GM04503 (cell line): ENCODE data around the gene PLAGL1.
"Not testable (repeated sequence)": the region's sequence is repeated elsewhere in the genome, so short reads cannot be mapped to it uniquely, and the experiment has no call there.

Experiments
- DNase-seq: peaks from one replicate; pipeline ENCODE4 v3.0.0-alpha.2; 2012; ENCODE audit warnings: low read depth

The PLAGL1 gene, protein sequence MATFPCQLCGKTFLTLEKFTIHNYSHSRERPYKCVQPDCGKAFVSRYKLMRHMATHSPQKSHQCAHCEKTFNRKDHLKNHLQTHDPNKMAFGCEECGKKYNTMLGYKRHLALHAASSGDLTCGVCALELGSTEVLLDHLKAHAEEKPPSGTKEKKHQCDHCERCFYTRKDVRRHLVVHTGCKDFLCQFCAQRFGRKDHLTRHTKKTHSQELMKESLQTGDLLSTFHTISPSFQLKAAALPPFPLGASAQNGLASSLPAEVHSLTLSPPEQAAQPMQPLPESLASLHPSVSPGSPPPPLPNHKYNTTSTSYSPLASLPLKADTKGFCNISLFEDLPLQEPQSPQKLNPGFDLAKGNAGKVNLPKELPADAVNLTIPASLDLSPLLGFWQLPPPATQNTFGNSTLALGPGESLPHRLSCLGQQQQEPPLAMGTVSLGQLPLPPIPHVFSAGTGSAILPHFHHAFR

DNA sequence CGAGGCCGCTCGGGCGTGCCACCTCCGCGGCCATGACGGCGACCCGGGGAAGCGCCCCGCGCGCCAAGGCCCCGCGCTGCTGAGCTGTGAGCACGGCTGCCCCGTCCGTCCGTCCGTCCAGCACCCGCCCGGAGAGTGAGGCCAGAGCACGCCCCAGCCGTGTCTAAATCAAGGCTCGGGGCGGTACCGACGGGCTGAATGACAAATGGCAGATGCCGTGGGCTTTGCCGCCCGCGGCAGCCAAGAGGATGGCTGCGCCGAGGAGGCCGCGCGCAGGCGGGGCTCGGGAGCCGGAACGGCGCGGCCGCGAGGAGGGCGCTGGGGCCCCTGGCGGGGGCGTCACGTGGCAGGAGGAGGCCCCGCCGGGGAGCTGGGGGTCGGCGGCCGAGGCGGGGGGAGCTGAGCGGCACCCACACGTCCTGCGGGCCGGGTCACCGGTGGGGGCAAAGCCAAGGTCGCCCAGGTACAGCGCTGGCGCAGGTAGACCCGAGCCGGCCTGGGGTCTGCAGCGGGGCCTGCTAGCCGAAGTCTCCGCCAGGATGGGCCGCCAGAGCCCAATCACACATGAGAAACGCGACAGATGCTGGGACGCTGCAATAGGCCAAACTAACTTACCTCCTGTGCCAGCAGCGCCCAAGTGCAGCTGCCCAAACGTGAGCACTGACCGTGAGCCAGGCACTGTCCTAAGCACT lies at the start of gene PLAGL1:
PLAGL1 (minus strand) TSS at position 140 of the 692 bp plus-strand sequence. CDS start 60,123 bp downstream, outside the sequence.
- no peak for DNase-seq

DNA sequence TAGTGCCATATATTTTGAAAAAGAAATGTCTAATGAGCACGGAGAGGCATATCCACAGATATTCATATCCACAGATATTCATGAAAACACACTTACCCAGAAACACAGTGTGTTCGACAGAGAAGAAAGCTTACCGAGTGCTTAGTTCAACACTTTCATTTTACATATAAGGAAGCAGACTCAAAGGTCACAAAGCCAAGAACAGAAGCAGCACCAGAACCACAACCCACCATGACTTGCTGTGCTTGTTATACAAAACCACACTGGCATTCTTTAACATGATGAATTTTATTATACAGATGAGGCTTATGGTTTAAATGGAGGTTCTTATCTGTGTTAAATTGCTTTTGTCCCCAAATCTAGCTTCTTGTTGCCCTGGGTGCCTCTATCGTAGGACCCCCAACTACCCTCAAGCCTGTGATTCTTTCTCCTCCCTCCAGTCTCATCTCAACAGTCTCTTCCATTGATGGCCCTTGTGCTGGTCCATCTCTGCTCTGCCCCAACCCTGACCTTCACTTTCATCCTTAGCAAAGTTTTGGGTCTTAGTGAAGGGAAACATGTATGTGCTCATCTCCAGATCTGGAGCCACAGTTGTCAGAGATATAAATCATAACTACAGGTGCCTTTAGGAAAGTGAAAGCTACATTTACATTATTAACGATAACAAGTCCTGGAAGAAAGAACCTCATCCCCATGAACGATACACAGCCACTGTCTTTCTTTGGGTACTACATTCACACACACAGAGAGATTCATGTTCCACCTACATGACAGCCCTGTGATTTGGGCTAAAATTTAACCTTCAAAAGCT lies 47.3 kb upstream of the PLAGL1 start:
- DNase-seq = no peak

DNA sequence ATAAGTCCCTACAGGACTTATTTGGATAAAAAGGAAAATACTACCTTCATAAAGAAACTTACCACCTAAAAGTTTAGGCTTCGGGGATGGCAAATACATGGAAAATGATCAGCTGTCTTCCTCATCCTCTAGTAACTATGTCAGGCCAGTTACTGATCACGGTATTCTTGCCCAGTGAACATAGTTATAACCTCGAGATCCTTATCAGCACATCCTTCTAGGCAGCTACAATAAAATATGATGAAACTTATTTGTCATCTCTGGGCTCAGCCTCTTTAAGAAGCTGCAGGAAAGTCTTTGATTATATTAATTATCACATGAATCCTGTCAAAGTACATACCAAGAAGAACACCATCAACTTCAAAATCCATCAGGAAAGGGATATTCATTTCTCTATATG lies 45.5 kb upstream of the PLAGL1 start:
- DNase-seq = no peak

DNA sequence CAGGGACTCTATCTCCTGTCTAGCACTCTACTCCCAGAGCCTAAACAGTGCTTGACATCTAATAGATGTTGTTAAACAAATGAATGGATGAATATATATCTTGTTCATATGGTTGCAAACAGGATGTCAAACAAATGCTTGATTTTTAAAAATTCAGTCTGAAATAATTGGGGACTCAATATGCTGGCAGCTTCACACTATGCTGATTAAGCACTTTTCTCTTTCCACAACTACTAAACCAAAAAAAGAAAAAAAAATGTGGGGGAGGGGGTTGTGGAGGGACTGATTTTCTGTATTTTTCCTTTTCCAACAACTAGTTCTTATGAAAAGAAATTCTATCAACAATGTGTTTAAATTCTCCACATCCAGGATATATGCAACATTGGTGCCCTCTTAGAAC lies 44.4 kb upstream of the PLAGL1 start:
- no peak for DNase-seq

DNA sequence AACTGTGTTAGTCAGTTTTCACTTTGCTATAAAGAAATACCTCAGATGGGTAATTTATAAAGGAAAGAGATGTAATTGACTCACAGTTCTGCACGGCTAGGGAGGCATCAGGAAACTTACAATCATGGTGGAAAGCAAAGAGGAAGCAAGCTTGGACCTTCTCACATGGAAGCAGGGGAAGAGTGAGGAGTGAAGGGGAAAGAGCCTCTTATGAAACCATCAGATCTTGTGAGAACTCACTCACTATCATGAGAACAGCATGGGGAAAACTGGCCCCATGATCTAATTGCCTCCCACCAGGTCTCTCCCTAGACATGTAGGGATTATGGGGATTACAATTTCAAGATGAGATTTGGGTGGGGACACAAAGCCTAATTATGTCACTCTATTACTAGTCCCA lies 41.3 kb upstream of the PLAGL1 start:
- DNase-seq = no peak

DNA sequence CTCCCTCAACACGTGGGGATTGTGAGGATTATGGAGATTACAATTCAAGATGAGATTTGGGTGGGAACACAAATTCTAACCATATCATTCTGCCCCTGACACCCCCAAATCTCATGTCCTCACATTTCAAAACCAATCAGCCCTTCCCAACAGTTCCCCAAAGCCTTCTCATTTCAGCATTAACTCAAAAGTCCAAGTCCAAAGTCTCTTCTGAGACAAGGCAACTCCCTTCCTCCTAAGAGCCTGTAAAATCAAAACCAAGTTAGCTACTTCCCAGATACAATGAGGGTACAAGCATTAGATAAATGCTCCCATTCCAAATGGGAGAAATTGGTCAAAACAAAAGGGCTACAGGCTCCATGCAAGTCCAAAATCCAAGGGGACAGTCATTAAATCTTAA lies 39.6 kb upstream of the PLAGL1 start:
- DNase-seq = no peak

DNA sequence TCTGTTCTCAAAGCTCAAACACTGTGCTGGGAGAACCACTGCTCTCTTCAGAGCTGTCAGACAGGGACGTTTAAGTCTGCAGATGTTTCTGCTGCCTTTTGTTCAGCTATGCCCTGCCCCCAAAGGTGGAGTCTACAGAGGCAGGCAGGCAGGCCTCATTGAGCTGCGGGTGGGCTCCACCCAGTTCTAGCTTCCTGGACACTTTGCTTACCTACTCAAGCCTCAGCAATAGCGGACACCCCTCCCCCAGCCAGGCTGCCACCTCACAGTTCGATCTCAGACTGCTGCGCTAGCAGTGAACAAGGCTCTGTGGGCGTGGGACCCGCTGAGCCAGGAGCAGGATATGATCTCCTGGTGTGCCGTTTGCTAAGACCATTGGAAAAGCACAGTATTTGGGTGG lies 38.6 kb upstream of the PLAGL1 start:
- DNase-seq = not testable (repeated sequence)

DNA sequence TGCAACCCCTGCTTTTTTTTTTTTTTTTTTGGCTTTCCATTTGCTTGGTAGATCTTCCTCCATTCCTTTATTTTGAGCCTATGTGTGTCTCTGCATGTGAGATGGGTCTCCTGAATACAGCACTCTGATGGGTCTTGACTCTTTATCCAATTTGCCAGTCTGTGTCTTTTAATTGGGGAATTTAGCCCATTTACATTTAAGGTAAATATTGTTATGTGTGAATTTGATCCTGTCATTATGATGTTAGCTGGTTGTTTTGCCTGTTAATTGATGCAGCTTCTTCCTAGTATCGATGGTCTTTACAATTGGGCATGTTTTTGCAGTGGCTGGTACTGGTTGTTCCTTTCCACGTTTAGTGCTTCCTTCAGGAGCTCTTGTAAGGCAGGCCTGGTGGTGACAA lies 36.9 kb upstream of the PLAGL1 start:
- DNase-seq = not testable (repeated sequence)

DNA sequence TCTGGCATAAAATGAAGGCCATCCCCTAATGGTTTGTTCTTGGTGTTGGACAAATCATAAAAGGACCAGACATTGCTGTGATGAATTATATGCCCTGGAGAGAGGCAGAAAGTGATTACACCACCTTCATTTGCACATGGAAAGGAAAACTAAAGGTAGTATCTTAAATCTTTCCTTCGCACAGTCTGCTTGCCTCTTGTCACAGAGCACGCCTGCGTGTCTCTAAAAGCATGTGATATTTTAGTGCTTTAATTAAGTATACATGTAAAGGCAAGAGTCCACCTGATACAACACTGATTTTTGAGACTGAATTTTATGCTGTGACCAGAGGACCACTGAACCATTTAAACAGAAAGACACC lies 28.8 kb upstream of the PLAGL1 start:
- no peak for DNase-seq

DNA sequence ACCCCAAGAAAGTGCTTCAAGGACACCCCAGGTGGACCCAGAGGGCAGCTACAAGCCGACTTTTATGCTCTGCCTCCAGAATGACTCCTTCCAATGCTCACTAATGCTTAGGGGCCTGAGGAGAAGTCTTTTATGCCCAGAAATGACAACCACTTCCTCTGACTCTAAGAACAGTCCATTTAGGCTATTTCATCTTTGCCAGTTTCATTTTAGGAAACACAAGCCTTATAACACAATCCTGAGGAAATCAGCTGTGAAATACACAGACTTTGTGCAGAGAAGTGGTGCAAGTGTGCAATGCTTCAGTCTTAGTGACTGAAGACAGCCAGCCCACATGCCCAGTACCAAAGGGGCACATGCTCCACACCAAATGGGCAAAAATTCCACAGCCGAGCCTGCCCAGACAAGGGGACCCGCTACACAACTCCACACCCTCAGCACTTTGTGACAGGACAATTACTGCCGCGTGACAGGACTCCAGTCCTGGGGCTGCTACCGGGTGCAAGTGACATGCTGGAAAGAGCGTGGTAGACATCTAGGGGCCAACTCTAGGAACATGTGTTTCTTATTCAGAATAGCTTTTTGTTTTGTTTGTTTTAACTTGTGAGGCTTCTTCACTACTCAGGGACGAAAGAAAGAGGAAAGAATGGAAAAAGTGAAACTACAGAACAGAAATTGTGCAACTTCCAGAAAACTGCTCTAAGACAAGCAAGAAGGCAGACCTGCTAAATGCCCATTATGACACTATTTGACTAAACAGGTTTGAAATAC lies 28.2 kb upstream of the PLAGL1 start:
- DNase-seq = peak; percentile 33

DNA sequence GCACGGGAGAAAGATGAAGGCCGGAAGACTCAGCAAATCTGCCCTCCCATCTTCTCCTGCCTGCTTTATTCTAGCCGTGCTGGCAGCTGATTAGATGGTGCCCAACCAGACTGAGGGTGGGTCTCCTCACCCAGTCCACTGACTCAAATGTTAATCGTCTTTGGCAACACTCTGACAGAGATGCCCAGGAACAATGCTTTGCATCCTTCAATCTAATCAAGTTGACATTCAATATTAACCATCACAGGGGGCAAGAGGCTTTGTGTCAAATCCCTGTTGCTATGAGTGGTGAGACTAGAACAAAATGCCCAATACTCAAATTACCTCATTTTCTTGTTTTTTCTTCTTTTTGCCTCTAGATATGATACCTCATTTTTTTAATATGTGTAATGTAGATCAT lies 27.4 kb upstream of the PLAGL1 start:
- DNase-seq = no peak

DNA sequence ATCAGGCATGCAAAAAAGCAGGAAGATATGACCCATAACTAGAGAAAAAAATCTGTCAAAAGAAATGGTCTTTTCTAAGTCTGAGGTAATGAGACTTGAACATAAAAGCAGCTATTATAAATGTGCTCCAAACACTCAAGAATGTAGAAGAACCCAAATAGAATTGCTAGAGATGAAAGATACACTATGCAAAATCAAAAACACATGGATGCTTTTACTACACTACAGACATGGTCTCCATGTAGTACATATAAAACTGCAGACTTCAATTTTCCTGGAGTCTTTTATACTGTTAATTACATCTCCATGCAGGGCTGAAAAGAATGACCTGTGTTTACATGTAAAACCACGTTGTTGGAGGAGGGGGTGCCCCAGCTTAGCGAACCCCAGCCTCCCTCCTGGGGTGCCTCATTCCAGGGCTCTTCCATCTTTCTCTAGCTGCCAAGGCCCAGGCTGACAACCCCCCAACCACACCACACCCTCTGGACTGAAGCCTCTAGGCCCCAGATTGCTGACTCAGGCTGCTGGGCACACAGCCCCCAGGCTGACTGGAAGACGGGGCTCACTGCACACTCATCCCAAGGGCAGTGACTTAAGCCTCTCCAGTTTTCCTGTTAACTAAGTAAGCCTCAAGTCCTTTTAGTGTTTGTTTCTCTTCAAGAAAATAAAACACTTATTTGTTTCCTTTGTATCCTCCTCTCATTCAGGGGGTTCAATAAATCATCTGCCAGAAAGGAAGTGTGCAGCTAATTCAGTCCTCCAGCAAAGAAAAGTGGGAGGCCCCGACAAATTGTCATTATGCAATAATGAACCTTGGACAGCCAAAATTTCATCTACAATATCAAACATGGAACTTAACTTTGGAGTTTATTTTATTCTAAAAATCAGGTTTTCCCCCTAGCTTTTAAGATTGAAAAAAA lies 26.0 kb upstream of the PLAGL1 start:
- DNase-seq = peak; percentile 69

DNA sequence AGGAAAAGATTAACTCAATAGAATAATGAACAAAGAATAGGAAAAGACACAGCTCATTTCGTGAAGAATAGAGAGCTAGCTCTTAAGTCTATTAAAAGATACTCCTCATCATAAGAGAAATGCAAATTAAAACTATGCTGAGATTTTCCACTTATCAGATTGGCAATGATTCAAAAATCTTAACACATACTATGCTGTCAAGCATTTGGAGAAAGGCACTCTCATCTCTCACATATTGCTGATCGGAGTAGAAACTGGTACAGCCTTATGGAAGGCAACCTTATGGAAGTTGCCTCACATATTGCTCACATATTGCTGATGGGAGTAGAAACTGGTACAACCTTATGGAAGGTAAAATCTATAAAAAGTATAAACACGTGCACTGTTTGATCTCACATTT lies 21.4 kb upstream of the PLAGL1 start:
- DNase-seq = no peak

DNA sequence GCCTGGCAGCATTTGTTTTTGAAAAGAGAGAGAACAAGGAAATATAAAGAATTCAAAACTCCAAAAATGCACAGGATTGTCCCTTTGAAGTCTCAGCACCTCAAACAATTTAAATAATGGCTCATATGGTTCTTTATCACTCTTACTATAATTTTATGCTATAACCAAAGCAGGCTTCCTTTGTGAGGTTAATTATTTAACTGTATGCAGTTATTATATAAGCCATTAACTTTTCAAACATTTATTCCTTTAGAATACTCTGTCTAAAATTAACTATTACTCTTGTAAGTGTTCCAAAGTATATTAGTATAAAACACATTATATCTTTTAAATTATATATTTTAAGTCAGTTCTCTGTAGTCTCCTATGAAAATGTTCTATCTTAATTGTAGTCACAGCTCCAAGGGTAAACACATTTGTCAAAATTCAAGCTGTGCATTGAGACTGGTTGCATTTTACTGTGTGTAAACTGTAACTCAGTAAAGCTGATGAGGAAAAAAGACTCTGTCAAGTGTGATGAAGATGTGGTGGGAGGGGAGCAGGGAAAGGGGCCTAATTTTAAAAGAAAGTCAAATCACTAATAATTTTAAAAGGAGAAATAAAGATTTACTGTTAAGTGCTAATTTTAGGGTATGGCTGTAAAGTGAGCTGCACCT lies 20.0 kb upstream of the PLAGL1 start:
- DNase-seq = no peak

DNA sequence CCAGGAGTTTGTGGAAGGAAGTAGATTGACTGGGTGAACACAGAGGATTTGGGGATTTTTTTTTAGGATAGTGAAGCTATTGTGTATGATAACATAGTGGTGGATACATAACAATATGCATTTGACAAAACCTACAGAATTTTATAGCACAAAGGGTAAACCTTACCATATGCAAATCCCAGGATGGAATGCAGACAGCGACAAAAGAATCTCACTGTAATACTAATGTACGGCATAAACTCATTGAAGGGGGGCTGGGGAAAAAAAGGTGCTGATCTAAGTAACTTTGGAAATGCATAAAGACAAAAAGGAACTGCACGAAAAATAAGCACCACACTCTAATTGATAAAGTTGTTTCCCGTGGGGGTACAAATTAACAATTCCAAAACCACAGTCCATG lies 15.2 kb upstream of the PLAGL1 start:
- no peak for DNase-seq

DNA sequence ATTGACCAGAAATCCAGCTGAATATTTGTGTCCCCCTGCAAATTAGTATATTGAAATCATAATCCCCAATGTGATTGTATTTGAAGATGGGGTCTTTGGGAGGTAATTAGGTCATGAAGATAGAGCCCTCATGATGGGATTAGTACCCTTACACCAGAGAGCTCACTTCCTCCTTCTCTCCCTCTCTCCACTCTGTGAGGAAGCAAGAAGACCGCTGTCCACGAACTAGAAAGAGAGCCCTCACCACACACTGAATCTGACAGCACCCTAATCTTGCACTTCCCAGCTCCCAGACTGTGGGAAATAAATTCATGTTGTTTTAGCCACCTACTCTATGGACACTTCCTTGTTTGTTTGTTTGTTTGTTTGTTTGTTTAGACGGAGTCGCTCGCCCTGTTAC lies 11.9 kb upstream of the PLAGL1 start:
- no peak for DNase-seq

DNA sequence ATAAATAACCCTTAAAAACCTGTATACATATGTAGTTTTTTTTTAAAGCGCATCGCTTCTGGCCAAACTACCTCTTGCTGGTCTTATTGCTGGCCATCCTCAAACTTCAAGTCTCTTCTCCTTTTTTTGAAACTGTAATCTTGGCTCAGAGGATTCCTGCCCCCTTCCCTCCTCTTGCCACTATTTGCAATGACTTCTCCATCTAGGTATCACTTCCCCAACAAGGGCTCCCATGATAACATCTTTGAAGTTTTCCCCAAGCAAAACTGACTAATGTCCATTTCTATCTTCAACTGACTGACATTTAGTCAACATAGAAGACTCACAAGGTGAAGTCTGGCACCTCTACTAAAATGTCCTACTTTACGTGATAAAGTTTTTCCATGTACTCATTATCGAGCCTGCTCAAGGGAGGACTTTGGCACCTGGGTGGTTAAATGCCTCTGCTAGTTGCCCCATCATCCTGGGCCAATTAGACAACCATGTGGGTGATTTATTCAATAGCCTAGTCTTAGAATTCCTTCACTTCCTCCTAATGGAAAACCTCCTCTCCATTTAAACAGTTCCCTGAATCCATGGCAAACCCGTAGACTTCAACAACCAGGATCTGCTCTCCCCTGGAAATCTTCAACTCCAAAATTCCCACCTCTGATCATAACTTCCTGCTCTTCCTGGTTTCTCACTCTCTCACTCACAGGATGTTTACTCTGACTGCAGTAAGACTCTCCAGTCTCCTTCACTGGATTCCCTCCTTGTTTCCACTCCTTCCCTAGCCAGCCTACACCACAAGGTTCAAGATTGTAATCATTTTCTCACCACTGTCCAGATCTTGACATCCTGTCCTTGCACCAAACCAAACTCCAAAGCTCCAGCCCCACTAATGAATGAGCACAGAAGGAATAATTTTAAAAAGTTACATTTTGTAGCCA lies 9.4 kb upstream of the PLAGL1 start:
- no peak for DNase-seq

DNA sequence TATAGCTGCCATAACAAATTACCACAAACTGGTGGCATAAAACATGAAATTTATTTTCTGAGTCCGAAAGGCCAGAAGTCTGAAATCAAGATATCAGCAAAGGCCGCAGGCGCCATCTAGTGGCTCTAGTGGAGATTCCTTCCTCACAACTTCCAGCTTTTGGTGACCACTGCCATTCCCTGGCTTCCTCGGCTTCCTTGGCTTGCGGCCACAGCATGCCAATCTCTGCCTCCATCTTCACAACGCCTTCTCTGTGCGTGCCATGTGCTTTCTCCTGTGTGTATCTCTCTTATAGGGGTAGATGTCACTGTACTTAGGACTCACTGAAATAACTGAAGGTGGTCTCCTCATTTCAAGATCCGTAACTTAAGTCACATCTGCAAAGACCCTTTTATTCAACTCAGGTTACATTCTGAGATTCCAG lies 5.4 kb upstream of the PLAGL1 start:
- DNase-seq = peak; percentile 30

DNA sequence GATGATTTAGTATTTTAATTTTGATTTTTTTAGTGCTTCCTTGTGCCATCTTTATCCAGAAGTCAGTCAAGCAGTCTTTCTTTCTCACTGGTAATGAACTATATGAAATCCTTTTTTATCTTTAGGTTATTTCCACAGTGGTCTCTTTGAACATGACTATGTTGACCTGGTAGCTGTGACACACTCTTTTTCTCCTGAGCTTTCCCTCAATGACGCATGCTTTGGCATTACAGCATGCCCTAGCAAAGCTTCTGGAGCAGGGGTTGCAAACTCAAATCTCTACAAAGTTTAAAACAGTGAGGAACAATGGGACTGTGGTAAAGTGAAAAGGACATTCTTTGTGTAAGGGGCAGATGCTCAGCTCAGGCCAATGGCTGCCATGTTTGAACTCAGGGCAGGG lies 4.5 kb upstream of the PLAGL1 start:
- no peak for DNase-seq
